HG02588 (cell line): ENCODE measurements around the gene FAM222B.
A peak's percentile ranks its signal among the peaks of the same experiment; 100 is the strongest.
"Not testable (repeated sequence)": the region's sequence is repeated elsewhere in the genome, so short reads cannot be mapped to it uniquely, and the experiment has no call there.

Experiments
- ATAC-seq: cut with Tn5 transposase; IDR thresholded peaks from one replicate; pipeline ENCODE4 v1.9.1; 2021; ENCODE audit warnings: mild to moderate bottlenecking, moderate library complexity; ENCODE audit not compliant: unreplicated experiment

The FAM222B gene

GRCh38 chr17:28846231-28846630 lies 3.6 kb upstream of the FAM222B start:
- no peak for ATAC-seq

- no peak for ATAC-seq
These were observed 1.2 kb upstream of the FAM222B start for GRCh38 chr17:28843816-28844148.

GRCh38 chr17:28841901-28842281 lies 699 bp downstream of the FAM222B start:
- no peak for ATAC-seq

GRCh38 chr17:28839221-28839620 lies 3.4 kb downstream of the FAM222B start:
- ATAC-seq = no peak

GRCh38 chr17:28836541-28836940 lies 6.0 kb downstream of the FAM222B start:
- ATAC-seq = not testable (repeated sequence)

- no peak for ATAC-seq
These were observed 8.2 kb downstream of the FAM222B start for GRCh38 chr17:28834420-28834819.

GRCh38 chr17:28828294-28829040 lies 14.1 kb downstream of the FAM222B start:
- no peak for ATAC-seq

- ATAC-seq = no peak
These were observed 14.9 kb downstream of the FAM222B start for GRCh38 chr17:28827672-28828071.

- ATAC-seq = no peak
These were observed 23.0 kb downstream of the FAM222B start for GRCh38 chr17:28819582-28819981.

GRCh38 chr17:28818819-28819221 lies 23.8 kb downstream of the FAM222B start:
- ATAC-seq = no peak

GRCh38 chr17:28816540-28816939 lies 26.1 kb downstream of the FAM222B start:
- ATAC-seq = no peak

GRCh38 chr17:28812748-28813377 lies 29.7 kb downstream of the FAM222B start:
- ATAC-seq = no peak

- ATAC-seq = peak; percentile 97
These were observed 30.4 kb downstream of the FAM222B start for GRCh38 chr17:28812091-28812747.

GRCh38 chr17:28811651-28812090 lies 30.9 kb downstream of the FAM222B start:
- no peak for ATAC-seq

GRCh38 chr17:28810437-28810836 lies 32.2 kb downstream of the FAM222B start:
- ATAC-seq = no peak

GRCh38 chr17:28807925-28808634 lies 34.5 kb downstream of the FAM222B start:
- no peak for ATAC-seq

- ATAC-seq = no peak
These were observed 46.5 kb downstream of the FAM222B start for GRCh38 chr17:28796062-28796461.

GRCh38 chr17:28794846-28795441 lies 47.6 kb downstream of the FAM222B start:
- ATAC-seq = not testable (repeated sequence)

GRCh38 chr17:28792877-28793661 lies 49.5 kb downstream of the FAM222B start:
- no peak for ATAC-seq

- no peak for ATAC-seq
These were observed 54.5 kb downstream of the FAM222B start for GRCh38 chr17:28788100-28788499.
